HCT116 (cell line): ENCODE data around the gene GNPDA1. TPM values are rescaled to one million over a fixed set of nuclear protein-coding genes. Genes with fewer than 3 reads are reported as not detected.

Experiments
- ATAC-seq: fragments of 200-7000 bp; cut with Tn5 transposase; 2 replicates; pipeline ENCODE4 v1.9.1; 2020; ENCODE audit warnings: mild to moderate bottlenecking, moderate library complexity
- BruUV-seq: library from RNA; stranded (reverse); fragments of 400-500 nt; replicated peaks from 2 replicates; lab custom pipeline; 2021; lab: Mats Ljungman, UMichigan
- CTCF ChIA-PET: fragments of 300-600 bp; sonication (Branson Sonifier 250); formaldehyde crosslinking; loops from one replicate; lab custom pipeline; 2021; ENCODE audit warnings: antibody characterized with exemption; lab: Charles Lee
- POLR2A ChIA-PET: fragments of 300-600, 350-600 bp; sonication (Branson Sonifier 250); formaldehyde crosslinking; loops from one replicate; lab custom pipeline; 2021; ENCODE audit warnings: antibody characterized with exemption; lab: Charles Lee
- RAD21 ChIA-PET, 2 experiments: fragments of 300-600 bp; sonication (Branson Sonifier 250); formaldehyde crosslinking; loops; one replicate each; lab custom pipeline; 2023; ENCODE audit warnings: low total read pairs in 2 of 2; ENCODE audit not compliant: uncharacterized antibody in 2 of 2, unreplicated experiment in 2 of 2, low non-redundant PET in 1 of 2; lab: Charles Lee
- DNase-seq: peaks from one replicate; pipeline ENCODE4 v3.0.0-alpha.2; 2010; ENCODE audit warnings: low read depth, low spot score
- H2AFZ ChIP-seq: fragments of 200-600 bp; shearing (Covaris generic), sonication (generic); 2 replicates; pipeline ENCODE4 v1.6.1; 2017; ENCODE audit warnings: low read depth, mixed run types, mixed read lengths, antibody characterized with exemption, low read length; ENCODE audit not compliant: poor library complexity, severe bottlenecking
- H3K27ac ChIP-seq: 2 replicates; pipeline ENCODE4 v1.5.1; 2012; ENCODE audit warnings: low read depth, low read length
- H3K27me3 ChIP-seq: fragments of 200-600 bp; sonication (generic); 2 replicates; pipeline ENCODE4 v1.6.1; 2016; ENCODE audit warnings: mixed run types, low read length, mixed read lengths; ENCODE audit not compliant: insufficient read depth
- H3K36me3 ChIP-seq, 2 experiments: fragments of 200-500 bp in 1 of 2; fragments of 200-600 bp in 1 of 2; sonication (Bioruptor generic) in 1 of 2; sonication (generic) in 1 of 2; 2 replicates each; pipeline versions ENCODE4 v1.5.1 to v1.6.1; 2014 to 2016; ENCODE audit warnings: low read length in 2 of 2, inconsistent platforms in 1 of 2, mixed read lengths in 1 of 2, mixed run types in 1 of 2; ENCODE audit not compliant: insufficient read depth in 2 of 2, control insufficient read depth in 1 of 2
- H3K4me1 ChIP-seq, 2 experiments: fragments of 200-600 bp in 1 of 2; sonication (generic) in 1 of 2; 2 replicates each; pipeline versions ENCODE4 v1.5.1 to v1.6.1; 2012 to 2017; ENCODE audit warnings: low read length in 2 of 2, inconsistent platforms in 1 of 2, mild to moderate bottlenecking in 1 of 2, mixed read lengths in 1 of 2, mixed run types in 1 of 2, moderate library complexity in 1 of 2; ENCODE audit not compliant: insufficient read depth in 2 of 2, control insufficient read depth in 1 of 2
- H3K4me2 ChIP-seq: fragments of 200-600 bp; sonication (generic); 2 replicates; pipeline ENCODE4 v1.6.1; 2017; ENCODE audit warnings: mixed run types, low read length, mixed read lengths
- H3K4me3 ChIP-seq, 2 experiments: fragments of 200-600 bp in 1 of 2; sonication (generic) in 1 of 2; replicated peaks in 1 of 2; 2 replicates each; pipeline ENCODE4 v1.5.1; 2011 to 2016; ENCODE audit warnings: low read length in 2 of 2, control low read depth in 1 of 2, low read depth in 1 of 2, mild to moderate bottlenecking in 1 of 2, mixed read lengths in 1 of 2, mixed run types in 1 of 2
- H3K79me2 ChIP-seq: fragments of 200-600 bp; sonication (generic); 2 replicates; pipeline ENCODE4 v1.6.1; 2017; ENCODE audit warnings: mild to moderate bottlenecking, mixed run types, low read length, moderate library complexity, mixed read lengths; ENCODE audit not compliant: insufficient read depth
- H3K9ac ChIP-seq: fragments of 200-600 bp; sonication (generic); 2 replicates; pipeline ENCODE4 v1.6.1; 2016; ENCODE audit warnings: low read length, mixed read lengths
- H3K9me2 ChIP-seq: fragments of 200-600 bp; sonication (generic), shearing (Covaris generic); 2 replicates; pipeline ENCODE4 v1.6.1; 2017; ENCODE audit warnings: mixed run types, mild to moderate bottlenecking, moderate library complexity; ENCODE audit not compliant: insufficient read depth
- H3K9me3 ChIP-seq, 2 experiments: fragments of 200-500 bp in 1 of 2; fragments of 200-600 bp in 1 of 2; sonication (Bioruptor generic) in 1 of 2; sonication (generic) in 1 of 2; 2 replicates each; pipeline ENCODE4 v1.6.1; 2014 to 2017; ENCODE audit warnings: low read length in 2 of 2, mixed read lengths in 2 of 2, inconsistent platforms in 1 of 2, low read depth in 1 of 2, mild to moderate bottlenecking in 1 of 2, mixed run types in 1 of 2, moderate library complexity in 1 of 2; ENCODE audit not compliant: control insufficient read depth in 1 of 2, insufficient read depth in 1 of 2
- H4K20me1 ChIP-seq: fragments of 200-600 bp; sonication (generic), shearing (Covaris generic); 2 replicates; pipeline ENCODE4 v1.6.1; 2017; ENCODE audit warnings: mixed run types, mild to moderate bottlenecking, moderate library complexity; ENCODE audit not compliant: insufficient read depth
- CEBPB ChIP-seq: IDR thresholded peaks from 2 replicates; pipeline ENCODE4 v1.6.1; 2012; ENCODE audit warnings: low read depth
- EGR1 ChIP-seq: IDR thresholded peaks from 2 replicates; pipeline ENCODE4 v1.6.1; 2012; ENCODE audit warnings: low read depth
- ELF1 ChIP-seq: IDR thresholded peaks from 2 replicates; pipeline ENCODE4 v1.6.1; 2012; ENCODE audit warnings: low read depth, borderline replicate concordance
- SRF ChIP-seq: IDR thresholded peaks from 2 replicates; pipeline ENCODE4 v1.6.1; 2012; ENCODE audit warnings: low read depth
- intact Hi-C: fragments of 100-400 bp; cut with micrococcal nuclease; formaldehyde crosslinking; loops from 2 replicates; pipeline ENCODE4 v1.10.0; 2022
- total RNA-seq: library from RNA; stranded (reverse); gene quantifications from one replicate; pipeline ENCODE4 v1.2.1, GENCODE V29; 2021; ENCODE audit not compliant: unreplicated experiment
- TF ChIP-seq, protein P1 (sequence below), 3 experiments: fragments of 200-600 bp in 1 of 3; sonication (generic) in 1 of 3; IDR thresholded peaks in 2 of 3; conservative IDR thresholded peaks in 1 of 3; 2 replicates each; pipeline ENCODE4 v1.5.1; 2012 to 2017; ENCODE audit warnings: low read depth in 2 of 3, low read length in 2 of 3, antibody characterized with exemption in 1 of 3, borderline replicate concordance in 1 of 3, control low read depth in 1 of 3, mild to moderate bottlenecking in 1 of 3, mixed read lengths in 1 of 3, mixed run types in 1 of 3, moderate library complexity in 1 of 3; ENCODE audit not compliant: insufficient read depth in 1 of 3
- TF ChIP-seq, protein P2 (sequence below): IDR thresholded peaks from 2 replicates; pipeline ENCODE4 v1.6.1; 2012

The GNPDA1 gene
- total RNA-seq, 1 experiment from 2014 or later = 45.6 TPM

DNA sequence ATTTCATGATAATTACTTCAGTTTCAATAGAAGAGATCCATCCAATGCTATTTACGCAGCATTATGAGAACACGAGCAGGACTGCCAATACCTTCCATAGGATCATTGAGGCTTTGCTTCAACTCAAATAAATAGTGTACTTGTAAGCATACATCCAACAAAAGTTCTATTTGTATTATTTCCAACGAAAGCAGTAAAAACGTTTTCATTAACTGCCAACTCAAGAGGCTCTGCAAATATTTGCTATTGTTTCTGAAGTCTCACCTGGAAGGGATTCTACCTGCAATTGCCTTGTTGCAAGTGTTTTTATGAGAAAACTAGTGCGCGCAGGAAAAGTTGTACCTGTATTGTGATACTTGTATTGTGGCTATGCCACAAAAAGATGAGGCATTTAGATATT, 11.0 kb upstream of the GNPDA1 start:
- Histone ChIP-seq H3K4me3 (no peak overlapping the region), H3K4me2 (peak overlapping the region; percentile 66; the same call in 1 of the 2 replicates)

More for the DNA sequence above, 11.0 kb upstream of the GNPDA1 start:
- H3K9me3 ChIP-seq = no peaks in the 10 kb centered on the region
- POLR2A ChIA-PET = interaction anchor here (1.6 to 2.3 kb wide), 3 partner anchors 7 to 11 kb away, joined by 3 to 11 read pairs (median 5); partner anchors contain the start of gene GNPDA1
- H3K27ac ChIP-seq = no peak overlapping the region
- DNase-seq = no peak
- TF ChIP-seq, protein P1, sequence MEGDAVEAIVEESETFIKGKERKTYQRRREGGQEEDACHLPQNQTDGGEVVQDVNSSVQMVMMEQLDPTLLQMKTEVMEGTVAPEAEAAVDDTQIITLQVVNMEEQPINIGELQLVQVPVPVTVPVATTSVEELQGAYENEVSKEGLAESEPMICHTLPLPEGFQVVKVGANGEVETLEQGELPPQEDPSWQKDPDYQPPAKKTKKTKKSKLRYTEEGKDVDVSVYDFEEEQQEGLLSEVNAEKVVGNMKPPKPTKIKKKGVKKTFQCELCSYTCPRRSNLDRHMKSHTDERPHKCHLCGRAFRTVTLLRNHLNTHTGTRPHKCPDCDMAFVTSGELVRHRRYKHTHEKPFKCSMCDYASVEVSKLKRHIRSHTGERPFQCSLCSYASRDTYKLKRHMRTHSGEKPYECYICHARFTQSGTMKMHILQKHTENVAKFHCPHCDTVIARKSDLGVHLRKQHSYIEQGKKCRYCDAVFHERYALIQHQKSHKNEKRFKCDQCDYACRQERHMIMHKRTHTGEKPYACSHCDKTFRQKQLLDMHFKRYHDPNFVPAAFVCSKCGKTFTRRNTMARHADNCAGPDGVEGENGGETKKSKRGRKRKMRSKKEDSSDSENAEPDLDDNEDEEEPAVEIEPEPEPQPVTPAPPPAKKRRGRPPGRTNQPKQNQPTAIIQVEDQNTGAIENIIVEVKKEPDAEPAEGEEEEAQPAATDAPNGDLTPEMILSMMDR (IDR thresholded peaks at IDR 0.05 in 2 of 3, conservative IDR thresholded peaks at IDR 0.05 in 1 of 3; ENCODE audit: borderline replicate concordance in 1 of 3, insufficient read depth in 1 of 3, low read depth in 2 of 3, low read length in 2 of 3) = no peak
- TF ChIP-seq, protein P2, sequence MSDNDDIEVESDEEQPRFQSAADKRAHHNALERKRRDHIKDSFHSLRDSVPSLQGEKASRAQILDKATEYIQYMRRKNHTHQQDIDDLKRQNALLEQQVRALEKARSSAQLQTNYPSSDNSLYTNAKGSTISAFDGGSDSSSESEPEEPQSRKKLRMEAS = no peak
- TF ChIP-seq EGR1 (no peak), CEBPB (no peak), ELF1 (no peak), SRF (no peak)
- TF ChIP-seq, all 23 proteins: peak for 0
- H3K79me2 ChIP-seq = no peaks in the 10 kb centered on the region
- ChIA-PET CTCF (interaction anchor here (2.9 kb wide), 1 partner anchor 9 kb away, joined by 10 read pairs; no protein-coding TSS in a partner anchor), RAD21 (no interaction called here)
- peaks cover 10 to 15% of the 10 kb centered on the region in 2 experiments; a peak in 3 of 4 replicates for H3K4me1 ChIP-seq
- H3K27me3 ChIP-seq = no peaks in the 10 kb centered on the region
- H3K36me3 ChIP-seq = no peaks in the 10 kb centered on the region
- H3K9me2 ChIP-seq = no peaks in the 10 kb centered on the region
- BruUV-seq = no TSS peak
- no peak for ATAC-seq
- no peaks in the 10 kb centered on the region for H4K20me1 ChIP-seq
- intact Hi-C loops = no loop called here
- no peak overlapping the region for H3K9ac ChIP-seq
- H2AFZ ChIP-seq = no peak overlapping the region
